ENCODE results near the gene MMP28. TPM values are rescaled to one million over a fixed set of nuclear protein-coding genes. Genes with fewer than 3 reads are reported as not detected.

Gene MMP28
- total and polyA plus RNA-seq, 10 of the 15 experiments (the other 5 are each of a cell fraction or from before 2014, with no cell fraction given), result not detected

DNA sequence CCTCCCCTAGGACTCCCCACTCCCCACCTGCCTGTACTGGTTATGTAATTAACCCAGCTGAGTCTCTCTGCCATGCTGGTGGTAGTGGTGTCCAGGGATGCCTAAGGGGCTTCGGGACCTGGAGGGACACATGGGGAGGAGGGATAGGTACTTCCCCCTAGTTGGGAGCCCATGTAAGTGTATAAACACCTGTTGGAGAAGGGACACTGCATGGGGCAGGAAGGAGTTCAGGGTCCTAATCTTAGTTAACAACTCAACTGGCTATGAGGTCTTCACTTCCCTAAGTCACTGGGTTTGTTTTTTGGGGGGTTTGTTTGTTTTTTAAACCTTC lies 62.7 kb downstream of the MMP28 start (continued):
- TF ChIP-seq, protein P1, sequence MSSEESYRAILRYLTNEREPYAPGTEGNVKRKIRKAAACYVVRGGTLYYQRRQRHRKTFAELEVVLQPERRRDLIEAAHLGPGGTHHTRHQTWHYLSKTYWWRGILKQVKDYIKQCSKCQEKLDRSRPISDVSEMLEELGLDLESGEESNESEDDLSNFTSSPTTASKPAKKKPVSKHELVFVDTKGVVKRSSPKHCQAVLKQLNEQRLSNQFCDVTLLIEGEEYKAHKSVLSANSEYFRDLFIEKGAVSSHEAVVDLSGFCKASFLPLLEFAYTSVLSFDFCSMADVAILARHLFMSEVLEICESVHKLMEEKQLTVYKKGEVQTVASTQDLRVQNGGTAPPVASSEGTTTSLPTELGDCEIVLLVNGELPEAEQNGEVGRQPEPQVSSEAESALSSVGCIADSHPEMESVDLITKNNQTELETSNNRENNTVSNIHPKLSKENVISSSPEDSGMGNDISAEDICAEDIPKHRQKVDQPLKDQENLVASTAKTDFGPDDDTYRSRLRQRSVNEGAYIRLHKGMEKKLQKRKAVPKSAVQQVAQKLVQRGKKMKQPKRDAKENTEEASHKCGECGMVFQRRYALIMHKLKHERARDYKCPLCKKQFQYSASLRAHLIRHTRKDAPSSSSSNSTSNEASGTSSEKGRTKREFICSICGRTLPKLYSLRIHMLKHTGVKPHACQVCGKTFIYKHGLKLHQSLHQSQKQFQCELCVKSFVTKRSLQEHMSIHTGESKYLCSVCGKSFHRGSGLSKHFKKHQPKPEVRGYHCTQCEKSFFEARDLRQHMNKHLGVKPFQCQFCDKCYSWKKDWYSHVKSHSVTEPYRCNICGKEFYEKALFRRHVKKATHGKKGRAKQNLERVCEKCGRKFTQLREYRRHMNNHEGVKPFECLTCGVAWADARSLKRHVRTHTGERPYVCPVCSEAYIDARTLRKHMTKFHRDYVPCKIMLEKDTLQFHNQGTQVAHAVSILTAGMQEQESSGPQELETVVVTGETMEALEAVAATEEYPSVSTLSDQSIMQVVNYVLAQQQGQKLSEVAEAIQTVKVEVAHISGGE (CRISPR knock-in tag; IDR thresholded peaks at IDR 0.05), result no peak
- TF ChIP-seq SIX5 (IDR thresholded peaks at IDR 0.05; ENCODE audit: low read depth, low read length, severe bottlenecking) (no peak), POLR2AphosphoS2 (IDR thresholded peaks at IDR 0.05; ENCODE audit: low read depth, low read length) (no peak), ZZZ3 (IDR thresholded peaks at IDR 0.05; ENCODE audit: control insufficient read depth, insufficient read length, low read depth) (no peak)

DNA sequence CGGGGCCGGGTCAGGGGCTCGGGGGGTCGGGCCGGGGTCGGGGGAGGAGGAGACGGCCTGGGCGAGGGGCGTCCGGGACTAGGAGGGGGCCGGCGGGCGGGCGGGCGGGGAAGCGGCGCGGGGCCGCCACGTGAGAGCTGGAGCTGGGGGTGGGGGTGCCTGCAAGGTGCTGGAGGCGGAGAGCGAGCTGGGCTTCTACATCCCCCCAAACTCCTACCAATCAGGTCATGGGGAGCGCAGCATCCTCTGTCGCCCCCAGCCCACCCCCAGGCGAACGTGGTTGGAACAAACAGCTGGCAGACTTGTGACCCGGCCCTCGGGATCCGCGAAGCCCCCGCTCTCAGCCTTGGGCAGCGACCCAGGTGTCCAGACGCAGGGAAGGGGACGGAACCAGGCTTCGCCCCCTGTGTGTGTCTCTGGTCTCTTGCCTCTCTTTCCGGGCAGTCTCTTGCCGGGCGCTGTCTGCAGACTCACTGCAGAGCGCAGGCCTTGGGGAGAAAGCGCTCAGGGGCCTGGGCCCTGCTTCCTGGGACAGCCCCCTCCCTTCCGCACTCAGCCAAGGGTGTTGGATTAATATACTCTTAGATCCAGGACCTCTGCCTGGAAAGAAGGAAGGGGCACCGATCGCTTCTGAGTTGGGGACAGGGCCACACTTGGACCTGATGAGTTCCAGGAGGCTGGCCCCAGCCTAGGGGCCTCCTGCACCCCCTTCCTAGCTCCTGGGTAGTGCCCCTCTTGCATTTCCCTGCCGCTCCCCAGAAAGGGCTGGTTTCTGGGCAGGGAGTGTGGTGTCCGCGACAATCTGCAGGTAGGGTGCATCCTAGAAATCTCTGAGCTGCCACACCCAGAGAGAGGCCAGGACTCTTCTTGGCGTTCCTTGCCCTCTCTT lies 63.3 kb downstream of the MMP28 start:
- H3K9me3 ChIP-seq (replicated peaks; ENCODE audit: control insufficient read depth, insufficient read depth, low read length), result no peaks in the 10 kb centered on the region
- H3K4me1 ChIP-seq (ENCODE audit: control insufficient read depth, insufficient read depth, low read length), result no peaks in the 10 kb centered on the region
- no peak for FAIRE-seq
- ATAC-seq, result no peak; the same call in 2 of the 3 replicates
- no peak overlapping the region for H3K27ac ChIP-seq (ENCODE audit: control insufficient read depth, insufficient read depth)
- no peak overlapping the region for H3K9ac ChIP-seq (ENCODE audit: control insufficient read depth, insufficient read depth, low read length)
- H3K36me3 ChIP-seq (ENCODE audit: control insufficient read depth in 2 of 2, insufficient read depth in 2 of 2, low read length in 1 of 2), result peaks cover 0 to under 1% of the 10 kb centered on the region in 2 experiments; a peak in 2 of 4 replicates
- no peak overlapping the region for H3K4me3 ChIP-seq
- BruUV-seq (replicated peaks), result no TSS peak
- H3K79me2 ChIP-seq (ENCODE audit: control insufficient read depth, insufficient read depth, low read length), result no peaks in the 10 kb centered on the region
- intact Hi-C loops (cut with micrococcal nuclease; ENCODE audit: unreplicated experiment) (no loop called here), in situ Hi-C loops (cut with MboI) (no loop called here)
- 66% methylated on average over 25 of the region's 47 CpGs for WGBS (ENCODE audit: insufficient coverage, insufficient replicate concordance, low lambda C conversion rate, missing lambda C conversion rate)
- H3K27me3 ChIP-seq (replicated peaks in 1 of 2; ENCODE audit: control insufficient read depth in 2 of 2, insufficient read depth in 2 of 2, low read length in 1 of 2), result no peaks in the 10 kb centered on the region; a peak in 1 of 4 replicates
- H3K4me2 ChIP-seq (ENCODE audit: control insufficient read depth, insufficient read depth), result no peak overlapping the region
- no peak for DNase-seq (ENCODE audit: low read depth, low spot score)
- RAD21 ChIA-PET (ENCODE audit: unreplicated experiment), result no interaction called here
- H4K20me1 ChIP-seq (ENCODE audit: control insufficient read depth, insufficient read depth), result no peaks in the 10 kb centered on the region
- SMC1A ChIA-PET (ENCODE audit: uncharacterized antibody, unreplicated experiment), result no interaction called here
- H2AFZ ChIP-seq (ENCODE audit: control insufficient read depth, low read depth, low read length), result no peak overlapping the region
- CTCF ChIA-PET, result interaction anchor here (1.0 to 2.2 kb wide), 3 partner anchors 14 to 32 kb away, joined by 3 to 11 read pairs (median 4); no protein-coding TSS in a partner anchor
- POLR2A ChIA-PET, result no interaction called here
- TF ChIP-seq BMI1 (IDR thresholded peaks at IDR 0.05; ENCODE audit: borderline replicate concordance), result no peak
- TF ChIP-seq PML (IDR thresholded peaks at IDR 0.05; ENCODE audit: low read length), result no peak
- no peak for TF ChIP-seq HDAC6 (IDR thresholded peaks at IDR 0.05; ENCODE audit: unreplicated experiment)
- no peak for TF ChIP-seq POLR2AphosphoS2 (IDR thresholded peaks at IDR 0.05; ENCODE audit: low read depth, low read length)
- TF ChIP-seq YBX1 (IDR thresholded peaks at IDR 0.05), result no peak
- no peak for TF ChIP-seq SMAD1 (IDR thresholded peaks at IDR 0.05; ENCODE audit: low read depth, partially characterized antibody)
- TF ChIP-seq, protein P2, sequence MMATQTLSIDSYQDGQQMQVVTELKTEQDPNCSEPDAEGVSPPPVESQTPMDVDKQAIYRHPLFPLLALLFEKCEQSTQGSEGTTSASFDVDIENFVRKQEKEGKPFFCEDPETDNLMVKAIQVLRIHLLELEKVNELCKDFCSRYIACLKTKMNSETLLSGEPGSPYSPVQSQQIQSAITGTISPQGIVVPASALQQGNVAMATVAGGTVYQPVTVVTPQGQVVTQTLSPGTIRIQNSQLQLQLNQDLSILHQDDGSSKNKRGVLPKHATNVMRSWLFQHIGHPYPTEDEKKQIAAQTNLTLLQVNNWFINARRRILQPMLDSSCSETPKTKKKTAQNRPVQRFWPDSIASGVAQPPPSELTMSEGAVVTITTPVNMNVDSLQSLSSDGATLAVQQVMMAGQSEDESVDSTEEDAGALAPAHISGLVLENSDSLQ (IDR thresholded peaks at IDR 0.05), result no peak
- TF ChIP-seq, protein P3, sequence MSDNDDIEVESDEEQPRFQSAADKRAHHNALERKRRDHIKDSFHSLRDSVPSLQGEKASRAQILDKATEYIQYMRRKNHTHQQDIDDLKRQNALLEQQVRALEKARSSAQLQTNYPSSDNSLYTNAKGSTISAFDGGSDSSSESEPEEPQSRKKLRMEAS (IDR thresholded peaks at IDR 0.05; ENCODE audit: low read depth, low read length), result no peak
- TF ChIP-seq JUNB (IDR thresholded peaks at IDR 0.05), result no peak
- TF ChIP-seq SIN3A (IDR thresholded peaks at IDR 0.05; ENCODE audit: low read depth, low read length), result no peak
- no peak for TF ChIP-seq SRF (IDR thresholded peaks at IDR 0.05; ENCODE audit: low read depth in 2 of 2, low read length in 2 of 2)
- TF ChIP-seq RELA (IDR thresholded peaks at IDR 0.05; ENCODE audit: borderline replicate concordance, partially characterized antibody), result no peak
- TF ChIP-seq ZNF24 (IDR thresholded peaks at IDR 0.05), result no peak
- TF ChIP-seq MYC (IDR thresholded peaks at IDR 0.05; ENCODE audit: insufficient read depth, insufficient read length, insufficient replicate concordance, low read length, severe bottlenecking), result no peak
- no peak for TF ChIP-seq CEBPB (IDR thresholded peaks at IDR 0.05; ENCODE audit: borderline replicate concordance in 1 of 2, low read depth in 2 of 2, low read length in 2 of 2)
